GM12878 (cell line): Measurements from ENCODE around the gene WWOX. TPM values are rescaled to one million over a fixed set of nuclear protein-coding genes. Genes with fewer than 3 reads are reported as not detected.

Source experiments
- ATAC-seq: fragments of 200-7000 bp; cut with Tn5 transposase; 3 replicates; pipeline ENCODE4 v1.9.1; 2020; ENCODE audit warnings: mild to moderate bottlenecking, moderate library complexity
- BruUV-seq: library from RNA; stranded (reverse); fragments of 400-500 nt; replicated peaks from 2 replicates; lab custom pipeline; 2021; lab: Mats Ljungman, UMichigan
- CTCF ChIA-PET: fragments of 300-600 bp; sonication (Branson Sonifier 250); formaldehyde crosslinking; extraction: SDS; loops from one replicate; lab custom pipeline; 2021; ENCODE audit warnings: inconsistent platforms; lab: Yijun Ruan, JAX
- POLR2A ChIA-PET: fragments of 350-600 bp; formaldehyde crosslinking; extraction: SDS; loops from one replicate; lab custom pipeline; 2021; ENCODE audit warnings: inconsistent platforms; lab: Charles Lee
- RAD21 ChIA-PET: fragments of 300-600 bp; sonication (Branson Sonifier 250); formaldehyde crosslinking; loops from one replicate; lab custom pipeline; 2023; ENCODE audit warnings: antibody characterized with exemption; ENCODE audit not compliant: unreplicated experiment; lab: Charles Lee
- SMC1A ChIA-PET: fragments of 300-600 bp; sonication (Branson Sonifier 250); formaldehyde crosslinking; loops from one replicate; lab custom pipeline; 2023; ENCODE audit not compliant: unreplicated experiment, uncharacterized antibody; lab: Charles Lee
- DNase-seq: peaks from one replicate; pipeline ENCODE4 v3.0.0-alpha.2; 2011; ENCODE audit warnings: low read depth, low spot score
- FAIRE-seq: peaks from 3 replicates; lab custom pipeline; 2011; peaks lifted over from hg19 to GRCh38; lab: Jason Lieb, UNC
- H2AFZ ChIP-seq: 2 replicates; pipeline ENCODE4 v1.6.0; 2011; ENCODE audit warnings: low read depth, low read length, control low read depth; ENCODE audit not compliant: control insufficient read depth
- H3K27ac ChIP-seq: 2 replicates; pipeline ENCODE4 v1.5.1; 2011; ENCODE audit warnings: control low read depth; ENCODE audit not compliant: control insufficient read depth, insufficient read depth
- H3K27me3 ChIP-seq, 2 experiments: replicated peaks in 1 of 2; 2 replicates each; pipeline versions ENCODE4 v1.6.0 to v1.6.1; 2011; ENCODE audit warnings: low read length in 1 of 2; ENCODE audit not compliant: control insufficient read depth in 2 of 2, insufficient read depth in 2 of 2
- H3K36me3 ChIP-seq, 2 experiments: 2 replicates each; pipeline ENCODE4 v1.5.1; 2011; ENCODE audit warnings: low read length in 1 of 2; ENCODE audit not compliant: control insufficient read depth in 2 of 2, insufficient read depth in 2 of 2
- H3K4me1 ChIP-seq: 2 replicates; pipeline ENCODE4 v1.6.1; 2011; ENCODE audit warnings: mild to moderate bottlenecking, low read length, moderate library complexity, mixed read lengths; ENCODE audit not compliant: control insufficient read depth, insufficient read depth
- H3K4me2 ChIP-seq: 2 replicates; pipeline ENCODE4 v1.6.0; 2011; ENCODE audit warnings: control low read depth; ENCODE audit not compliant: control insufficient read depth, insufficient read depth
- H3K4me3 ChIP-seq: fragments of 200-600 bp; sonication (generic); 2 replicates; pipeline ENCODE4 v1.5.1; 2016
- H3K79me2 ChIP-seq: 2 replicates; pipeline ENCODE4 v1.6.0; 2011; ENCODE audit warnings: low read length; ENCODE audit not compliant: control insufficient read depth, insufficient read depth
- H3K9ac ChIP-seq: 2 replicates; pipeline ENCODE4 v1.8.0; 2011; ENCODE audit warnings: low read length, control low read depth, mixed read lengths; ENCODE audit not compliant: control insufficient read depth, insufficient read depth
- H3K9me3 ChIP-seq: replicated peaks from 3 replicates; pipeline ENCODE4 v1.5.1; 2011; ENCODE audit warnings: mild to moderate bottlenecking, low read length; ENCODE audit not compliant: control insufficient read depth, insufficient read depth
- H4K20me1 ChIP-seq: 2 replicates; pipeline ENCODE4 v1.6.0; 2011; ENCODE audit not compliant: control insufficient read depth, insufficient read depth
- BRCA1 ChIP-seq: IDR thresholded peaks from 2 replicates; pipeline ENCODE4 v1.6.1; 2011; ENCODE audit warnings: low read depth, low read length, improper control_type of control experiment
- CEBPZ ChIP-seq: fragments of 150-350 bp; IDR thresholded peaks from 2 replicates; pipeline ENCODE4 v1.6.1; 2016; ENCODE audit warnings: low read depth, low read length
- CHD4 ChIP-seq: fragments of 200-600 bp; sonication (generic); IDR thresholded peaks from 2 replicates; pipeline ENCODE4 v1.6.1; 2016; ENCODE audit warnings: mild to moderate bottlenecking
- CREB1 ChIP-seq: IDR thresholded peaks from 2 replicates; pipeline ENCODE4 v1.6.1; 2012; ENCODE audit warnings: low read depth, mild to moderate bottlenecking, inconsistent platforms
- DPF2 ChIP-seq: fragments of 450-650 bp; IDR thresholded peaks from 2 replicates; pipeline ENCODE4 v1.6.1; 2017; ENCODE audit warnings: mild to moderate bottlenecking
- FOS ChIP-seq: IDR thresholded peaks from 3 replicates; pipeline ENCODE4 v1.6.1; 2011; ENCODE audit warnings: borderline replicate concordance; ENCODE audit not compliant: insufficient read length; ENCODE audit errors: extremely low read depth
- HCFC1 ChIP-seq: fragments of 150-350 bp; IDR thresholded peaks from 2 replicates; pipeline ENCODE4 v1.6.1; 2014; ENCODE audit warnings: low read length
- RUNX3 ChIP-seq: IDR thresholded peaks from 2 replicates; pipeline ENCODE4 v1.6.1; 2012; ENCODE audit warnings: low read length, inconsistent platforms
- SMARCA5 ChIP-seq: fragments of 450-650 bp; IDR thresholded peaks from 2 replicates; pipeline ENCODE4 v1.6.1; 2017; ENCODE audit warnings: mild to moderate bottlenecking
- WRNIP1 ChIP-seq: IDR thresholded peaks from 2 replicates; pipeline ENCODE4 v1.6.1; 2011; ENCODE audit warnings: low read depth, low read length, improper control_type of control experiment, borderline replicate concordance
- WGBS: methylation state at CpG from one replicate; pipeline ENCODE4 v1.1.6; 2016; ENCODE audit warnings: low lambda C conversion rate; ENCODE audit not compliant: insufficient replicate concordance, insufficient coverage; ENCODE audit errors: missing lambda C conversion rate; 5-methylcytosine and 5-hydroxymethylcytosine counted together
- in situ Hi-C: fragments of 300-500 bp; cut with MboI; formaldehyde crosslinking; loops from 9 replicates; pipeline ENCODE4 v1.14.3; 2018; ENCODE audit warnings: mixed read lengths
- intact Hi-C: fragments of 100-400 bp; cut with micrococcal nuclease; formaldehyde crosslinking; loops from one replicate; pipeline ENCODE4 v1.14.2; 2022; ENCODE audit not compliant: unreplicated experiment
- polyA plus RNA-seq, 11 experiments: library from polyadenylated mRNA; depleted of rRNA in 4 of 11; unstranded in 6 of 11; stranded (reverse) in 5 of 11; fragments of >200 nt; fragmentation: Nextera tagmentation in 4 of 11; fragmentation: Illumina TruSeq in 1 of 11; extraction: Ambion mirVana in 4 of 11; extraction: Trizol in 1 of 11; gene quantifications; 1 replicate in 1 of 11; 2 replicates in 10 of 11; pipeline versions ENCODE4 v1.2.1 to v1.2.3, GENCODE V29; 2011 to 2016; ENCODE audit warnings: inconsistent platforms in 2 of 11, missing spikeins in 2 of 11, low read depth in 1 of 11
- total RNA-seq, 4 experiments: library from RNA; depleted of rRNA in 3 of 4; stranded (reverse); fragments of >200 nt in 3 of 4; fragmentation: Illumina TruSeq in 1 of 4; extraction: Trizol in 1 of 4; gene quantifications; 2 replicates each; pipeline versions ENCODE4 v1.2.1 to v1.2.3, GENCODE V29; 2013 to 2021
- TF ChIP-seq, protein P1 (sequence below): IDR thresholded peaks from 2 replicates; pipeline ENCODE4 v1.6.1; 2012; ENCODE audit warnings: low read depth, low read length, improper control_type of control experiment
- TF ChIP-seq, protein P2 (sequence below): fragments of 450-650 bp; formaldehyde crosslinking; IDR thresholded peaks from 2 replicates; pipeline ENCODE4 v1.4.0; 2020; ENCODE audit warnings: mild to moderate bottlenecking, moderate library complexity

WWOX gene
- total and polyA plus RNA-seq, 10 of the 15 experiments (the other 5 are each of a cell fraction or from before 2014, with no cell fraction given), result 2.8 to 24.4 (median 17.8) TPM

GRCh38 chr16:78762222-78762621, 662.8 kb downstream of the WWOX start (continued):
- TF ChIP-seq CEBPZ, result no peak
- TF ChIP-seq WRNIP1, result no peak
- TF ChIP-seq CHD4, result no peak
- TF ChIP-seq DPF2, result 0 out of 2 replicates have a peak, but pooled peaks have one; percentile 20
- no peak for TF ChIP-seq SMARCA5

DNA sequence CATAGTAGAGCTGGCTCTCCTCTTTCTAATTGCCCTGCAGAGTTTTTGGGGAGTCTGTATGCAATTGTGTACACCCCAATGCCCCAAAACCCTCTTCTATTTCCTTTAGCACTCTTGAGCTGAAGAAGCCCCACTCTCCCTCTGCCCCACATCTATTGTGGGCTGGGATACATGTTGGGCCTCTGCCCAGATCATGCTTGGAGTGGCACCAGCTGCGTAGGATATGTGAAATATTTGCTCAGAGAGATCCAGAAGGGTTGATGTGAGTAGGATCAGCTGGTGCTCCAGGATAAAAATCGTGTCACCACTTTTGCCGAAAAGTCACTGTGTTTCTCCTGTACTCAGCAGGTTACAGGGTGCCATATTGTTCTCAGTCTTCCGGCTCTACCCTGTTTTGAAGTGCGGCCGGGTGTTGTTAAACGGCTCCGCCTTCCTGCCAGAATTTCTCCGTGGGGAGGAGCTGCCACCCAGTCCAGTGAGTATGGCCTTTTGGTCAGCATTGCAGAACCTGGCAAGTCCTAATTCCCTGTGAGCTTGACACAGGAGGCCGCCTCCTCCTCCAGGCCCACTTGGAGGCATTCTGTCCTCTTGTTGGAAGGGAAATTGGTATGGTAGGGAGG, 664.5 kb downstream of the WWOX start:
- DNase-seq (no peak), ATAC-seq (no peak), FAIRE-seq (no peak)
- no peak overlapping the region for H2AFZ ChIP-seq
- intact Hi-C loops, result no loop called here
- 67% methylated on average over 10 of the region's 10 CpGs for WGBS
- peaks cover 21% of the 10 kb centered on the region for H3K4me1 ChIP-seq
- H3K79me2 ChIP-seq, result no peaks in the 10 kb centered on the region
- no peak overlapping the region for H3K4me3 ChIP-seq
- CTCF ChIA-PET, result no interaction called here
- no peak overlapping the region for H3K9ac ChIP-seq
- SMC1A ChIA-PET, result no interaction called here
- H4K20me1 ChIP-seq, result no peaks in the 10 kb centered on the region
- POLR2A ChIA-PET, result no interaction called here
- BruUV-seq, result no TSS peak
- H3K9me3 ChIP-seq, result no peaks in the 10 kb centered on the region; the same call in 2 of the 3 replicates
- RAD21 ChIA-PET, result no interaction called here
- H3K36me3 ChIP-seq, result no peaks in the 10 kb centered on the region
- in situ Hi-C loops, result no loop called here
- no peaks in the 10 kb centered on the region; a peak in 1 of 4 replicates for H3K27me3 ChIP-seq
- H3K27ac ChIP-seq, result no peak overlapping the region
- H3K4me2 ChIP-seq, result no peak overlapping the region
- TF ChIP-seq, protein P1, sequence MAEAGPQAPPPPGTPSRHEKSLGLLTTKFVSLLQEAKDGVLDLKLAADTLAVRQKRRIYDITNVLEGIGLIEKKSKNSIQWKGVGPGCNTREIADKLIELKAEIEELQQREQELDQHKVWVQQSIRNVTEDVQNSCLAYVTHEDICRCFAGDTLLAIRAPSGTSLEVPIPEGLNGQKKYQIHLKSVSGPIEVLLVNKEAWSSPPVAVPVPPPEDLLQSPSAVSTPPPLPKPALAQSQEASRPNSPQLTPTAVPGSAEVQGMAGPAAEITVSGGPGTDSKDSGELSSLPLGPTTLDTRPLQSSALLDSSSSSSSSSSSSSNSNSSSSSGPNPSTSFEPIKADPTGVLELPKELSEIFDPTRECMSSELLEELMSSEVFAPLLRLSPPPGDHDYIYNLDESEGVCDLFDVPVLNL, result no peak
- TF ChIP-seq CREB1 (no peak), HCFC1 (no peak), DPF2 (no peak), RUNX3 (no peak), FOS (no peak), BRCA1 (no peak)
- TF ChIP-seq, protein P2, sequence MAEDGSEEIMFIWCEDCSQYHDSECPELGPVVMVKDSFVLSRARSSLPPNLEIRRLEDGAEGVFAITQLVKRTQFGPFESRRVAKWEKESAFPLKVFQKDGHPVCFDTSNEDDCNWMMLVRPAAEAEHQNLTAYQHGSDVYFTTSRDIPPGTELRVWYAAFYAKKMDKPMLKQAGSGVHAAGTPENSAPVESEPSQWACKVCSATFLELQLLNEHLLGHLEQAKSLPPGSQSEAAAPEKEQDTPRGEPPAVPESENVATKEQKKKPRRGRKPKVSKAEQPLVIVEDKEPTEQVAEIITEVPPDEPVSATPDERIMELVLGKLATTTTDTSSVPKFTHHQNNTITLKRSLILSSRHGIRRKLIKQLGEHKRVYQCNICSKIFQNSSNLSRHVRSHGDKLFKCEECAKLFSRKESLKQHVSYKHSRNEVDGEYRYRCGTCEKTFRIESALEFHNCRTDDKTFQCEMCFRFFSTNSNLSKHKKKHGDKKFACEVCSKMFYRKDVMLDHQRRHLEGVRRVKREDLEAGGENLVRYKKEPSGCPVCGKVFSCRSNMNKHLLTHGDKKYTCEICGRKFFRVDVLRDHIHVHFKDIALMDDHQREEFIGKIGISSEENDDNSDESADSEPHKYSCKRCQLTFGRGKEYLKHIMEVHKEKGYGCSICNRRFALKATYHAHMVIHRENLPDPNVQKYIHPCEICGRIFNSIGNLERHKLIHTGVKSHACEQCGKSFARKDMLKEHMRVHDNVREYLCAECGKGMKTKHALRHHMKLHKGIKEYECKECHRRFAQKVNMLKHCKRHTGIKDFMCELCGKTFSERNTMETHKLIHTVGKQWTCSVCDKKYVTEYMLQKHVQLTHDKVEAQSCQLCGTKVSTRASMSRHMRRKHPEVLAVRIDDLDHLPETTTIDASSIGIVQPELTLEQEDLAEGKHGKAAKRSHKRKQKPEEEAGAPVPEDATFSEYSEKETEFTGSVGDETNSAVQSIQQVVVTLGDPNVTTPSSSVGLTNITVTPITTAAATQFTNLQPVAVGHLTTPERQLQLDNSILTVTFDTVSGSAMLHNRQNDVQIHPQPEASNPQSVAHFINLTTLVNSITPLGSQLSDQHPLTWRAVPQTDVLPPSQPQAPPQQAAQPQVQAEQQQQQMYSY (CRISPR knock-in tag), result no peak
